SU-DHL-6 (cell line): Measurements from ENCODE around the gene GNAO1.

Source experiments
- H2AFZ ChIP-seq: fragments of 200-600 bp; sonication (generic); 2 replicates; pipeline ENCODE4 v1.6.1; 2014; ENCODE audit warnings: low read depth, mild to moderate bottlenecking, moderate library complexity, mixed read lengths, antibody characterized with exemption, low read length; ENCODE audit not compliant: severe bottlenecking
- H3F3A ChIP-seq: fragments of 200-600 bp; shearing (Covaris generic); 2 replicates; pipeline ENCODE4 v1.6.0; 2016; ENCODE audit warnings: antibody characterized with exemption, mild to moderate bottlenecking; ENCODE audit not compliant: insufficient read depth
- H3K27ac ChIP-seq: fragments of 200-600 bp; sonication (generic); 2 replicates; pipeline ENCODE4 v1.5.1; 2016; ENCODE audit warnings: low read depth, mild to moderate bottlenecking, low read length, moderate library complexity, mixed read lengths
- H3K27me3 ChIP-seq: fragments of 200-600 bp; sonication (generic), shearing (Covaris generic); 2 replicates; pipeline ENCODE4 v1.6.0; 2014; ENCODE audit warnings: mild to moderate bottlenecking, low read length
- H3K36me3 ChIP-seq: fragments of 200-600 bp; sonication (generic); 2 replicates; pipeline ENCODE4 v1.6.1; 2014; ENCODE audit warnings: mild to moderate bottlenecking, low read length, mixed read lengths
- H3K4me2 ChIP-seq: fragments of 300-600, 200-600 bp; shearing (Covaris generic), sonication (generic); 2 replicates; pipeline ENCODE4 v1.6.0; 2014; ENCODE audit warnings: low read length, low read depth, mild to moderate bottlenecking; ENCODE audit not compliant: poor library complexity, severe bottlenecking
- H3K4me3 ChIP-seq: fragments of 200-600 bp; sonication (generic); 2 replicates; pipeline ENCODE4 v1.5.1; 2014; ENCODE audit warnings: antibody characterized with exemption, low read length, mild to moderate bottlenecking, mixed read lengths; ENCODE audit not compliant: insufficient read depth, poor library complexity, severe bottlenecking
- H3K79me2 ChIP-seq: fragments of 200-600 bp; sonication (generic); 2 replicates; pipeline ENCODE4 v1.6.1; 2014; ENCODE audit warnings: mild to moderate bottlenecking, low read length, moderate library complexity; ENCODE audit not compliant: insufficient read depth
- H3K9ac ChIP-seq: fragments of 200-600 bp; sonication (generic); 2 replicates; pipeline ENCODE4 v1.7.0; 2014; ENCODE audit warnings: mild to moderate bottlenecking, low read length
- H3K9me2 ChIP-seq: fragments of 200-600 bp; sonication (generic); replicated peaks from 2 replicates; pipeline ENCODE4 v1.6.1; 2014; ENCODE audit warnings: low read length; ENCODE audit not compliant: insufficient read depth
- H3K9me3 ChIP-seq: fragments of 200-600 bp; sonication (generic); 2 replicates; pipeline ENCODE4 v1.6.1; 2014; ENCODE audit warnings: low read length, mixed read lengths; ENCODE audit not compliant: insufficient read depth
- H4K20me1 ChIP-seq: fragments of 200-600 bp; sonication (generic); 2 replicates; pipeline ENCODE4 v1.6.1; 2014; ENCODE audit warnings: low read depth, mild to moderate bottlenecking, antibody characterized with exemption, low read length, moderate library complexity, mixed read lengths
- CTCF ChIP-seq: fragments of 200-600 bp; sonication (generic); IDR thresholded peaks from one replicate; pipeline ENCODE4 v1.5.1; 2017; ENCODE audit warnings: antibody characterized with exemption, mild to moderate bottlenecking, low read length, moderate library complexity; ENCODE audit not compliant: insufficient read depth, poor library complexity, severe bottlenecking
- EZH2phosphoT487 ChIP-seq: fragments of 200-600 bp; sonication (generic), shearing (Covaris generic); conservative IDR thresholded peaks from 2 replicates; pipeline ENCODE4 v1.6.1; 2018; ENCODE audit warnings: mild to moderate bottlenecking, antibody characterized with exemption, low read length, moderate library complexity, mixed read lengths

The GNAO1 gene

GRCh38 chr16:56339431-56340195, 148.3 kb downstream of the GNAO1 start:
- H3K4me3 ChIP-seq, result no peak overlapping the region
- H3K36me3 ChIP-seq, result no peaks in the 10 kb centered on the region
- no peaks in the 10 kb centered on the region for H3K27me3 ChIP-seq
- no peaks in the 10 kb centered on the region for H3K79me2 ChIP-seq
- no peak overlapping the region for H3K9ac ChIP-seq
- H3K9me2 ChIP-seq, result no peaks in the 10 kb centered on the region
- no peaks in the 10 kb centered on the region for H3F3A ChIP-seq
- H4K20me1 ChIP-seq, result no peaks in the 10 kb centered on the region
- no peak overlapping the region for H2AFZ ChIP-seq
- TF ChIP-seq CTCF, result no peak
- no peak for TF ChIP-seq EZH2phosphoT487
- H3K4me2 ChIP-seq, result no peak overlapping the region
- no peak overlapping the region for H3K27ac ChIP-seq
- H3K9me3 ChIP-seq, result no peaks in the 10 kb centered on the region

- Histone ChIP-seq H3F3A (no peaks in the 10 kb centered on the region), H4K20me1 (no peaks in the 10 kb centered on the region), H3K9ac (no peak overlapping the region), H3K27ac (no peak overlapping the region), H3K4me2 (no peak overlapping the region), H3K4me3 (no peak overlapping the region), H2AFZ (no peak overlapping the region), H3K36me3 (no peaks in the 10 kb centered on the region), H3K9me2 (no peaks in the 10 kb centered on the region), H3K27me3 (no peaks in the 10 kb centered on the region), H3K9me3 (no peaks in the 10 kb centered on the region), H3K79me2 (no peaks in the 10 kb centered on the region)
- TF ChIP-seq CTCF (no peak), EZH2phosphoT487 (no peak)
Observed at GRCh38 chr16:56340416-56340815, 149.1 kb downstream of the GNAO1 start.

GRCh38 chr16:56340864-56341365, 149.6 kb downstream of the GNAO1 start:
- no peak overlapping the region for H3K4me2 ChIP-seq

More at GRCh38 chr16:56340864-56341365, 149.6 kb downstream of the GNAO1 start:
- no peaks in the 10 kb centered on the region for H3K9me3 ChIP-seq
- no peaks in the 10 kb centered on the region for H4K20me1 ChIP-seq
- H3K9ac ChIP-seq, result no peak overlapping the region
- no peak overlapping the region for H3K27ac ChIP-seq
- no peaks in the 10 kb centered on the region for H3K9me2 ChIP-seq
- no peaks in the 10 kb centered on the region for H3F3A ChIP-seq
- no peaks in the 10 kb centered on the region for H3K36me3 ChIP-seq
- H3K4me3 ChIP-seq, result no peak overlapping the region
- no peaks in the 10 kb centered on the region for H3K27me3 ChIP-seq
- H3K79me2 ChIP-seq, result no peaks in the 10 kb centered on the region
- H2AFZ ChIP-seq, result no peak overlapping the region
- TF ChIP-seq EZH2phosphoT487 (no peak), CTCF (no peak)
